AML-193 (cell line): Measurements from ENCODE around the gene LYVE1.

Experiments
- DNase-seq, 2 experiments: peaks; one replicate each; lab custom pipeline; 2025; lab: John Stamatoyannopoulos, UW

Gene LYVE1

GRCh38 chr11:10558288-10558687, 10.2 kb downstream of the LYVE1 start:
- DNase-seq, result no peak

GRCh38 chr11:10556590-10556989, 11.9 kb downstream of the LYVE1 start:
- no peak for DNase-seq

GRCh38 chr11:10551845-10552352, 16.6 kb downstream of the LYVE1 start:
- DNase-seq, result no peak

GRCh38 chr11:10551290-10551592, 17.2 kb downstream of the LYVE1 start:
- DNase-seq, result no peak

GRCh38 chr11:10550503-10551289, 17.8 kb downstream of the LYVE1 start:
- DNase-seq, result no peak

- peak; percentile 40 to 41 for DNase-seq
Observed at GRCh38 chr11:10544491-10545465, 23.7 kb downstream of the LYVE1 start.

GRCh38 chr11:10543782-10544181, 24.7 kb downstream of the LYVE1 start:
- DNase-seq, result no peak

GRCh38 chr11:10542776-10543175, 25.7 kb downstream of the LYVE1 start:
- no peak for DNase-seq

- no peak for DNase-seq
Observed at GRCh38 chr11:10541561-10541930, 26.9 kb downstream of the LYVE1 start.

- peak; percentile 85 to 92 for DNase-seq
Observed at GRCh38 chr11:10540915-10541560, 27.4 kb downstream of the LYVE1 start, which contains the start of gene RNF141. Gene RNF141, minus strand, starts transcription at chr11:10541187. Its CDS starts 7,029 bp downstream, at chr11:10534158.

- no peak for DNase-seq
Observed at GRCh38 chr11:10540546-10540914, 27.9 kb downstream of the LYVE1 start.

- no peak for DNase-seq
Observed at GRCh38 chr11:10539339-10539738, 29.1 kb downstream of the LYVE1 start.

- DNase-seq, result no peak
Observed at GRCh38 chr11:10538924-10539323, 29.5 kb downstream of the LYVE1 start.

- DNase-seq, result no peak
Observed at GRCh38 chr11:10537600-10537999, 30.9 kb downstream of the LYVE1 start.

- DNase-seq, result peak in 1 of 2 experiments; percentile 16
Observed at GRCh38 chr11:10534316-10534715, 34.1 kb downstream of the LYVE1 start.

GRCh38 chr11:10533323-10533722, 35.1 kb downstream of the LYVE1 start:
- DNase-seq, result no peak

GRCh38 chr11:10532526-10532925, 35.9 kb downstream of the LYVE1 start:
- DNase-seq, result no peak

- no peak for DNase-seq
Observed at GRCh38 chr11:10529279-10529678, 39.2 kb downstream of the LYVE1 start.

- no peak for DNase-seq
Observed at GRCh38 chr11:10528121-10528520, 40.3 kb downstream of the LYVE1 start.

GRCh38 chr11:10526974-10527918, 41.2 kb downstream of the LYVE1 start:
- DNase-seq, result no peak

GRCh38 chr11:10524471-10524870, 44.0 kb downstream of the LYVE1 start:
- DNase-seq, result no peak
